Measurements from ENCODE around the gene TAF6. TPM values are rescaled to one million over a fixed set of nuclear protein-coding genes. Genes with fewer than 3 reads are reported as not detected.

TAF6 gene
- total and polyA plus RNA-seq, 12 donors: 23.5 to 43.3 (median 31.0) TPM

- ATAC-seq (no peak), DNase-seq (no peak)
- Histone ChIP-seq H3K4me3 (no peak overlapping the region), H3K9me3 (no peaks in the 10 kb centered on the region), H3K36me3 (no peaks in the 10 kb centered on the region), H3K4me1 (peaks cover 0 to 6% (median 0%) of the 10 kb centered on the region in 9 donors), H3K27ac (no peak overlapping the region), H3K27me3 (peaks cover 0 to 11% (median 0%) of the 10 kb centered on the region in 7 donors)
- TF ChIP-seq, protein P1, sequence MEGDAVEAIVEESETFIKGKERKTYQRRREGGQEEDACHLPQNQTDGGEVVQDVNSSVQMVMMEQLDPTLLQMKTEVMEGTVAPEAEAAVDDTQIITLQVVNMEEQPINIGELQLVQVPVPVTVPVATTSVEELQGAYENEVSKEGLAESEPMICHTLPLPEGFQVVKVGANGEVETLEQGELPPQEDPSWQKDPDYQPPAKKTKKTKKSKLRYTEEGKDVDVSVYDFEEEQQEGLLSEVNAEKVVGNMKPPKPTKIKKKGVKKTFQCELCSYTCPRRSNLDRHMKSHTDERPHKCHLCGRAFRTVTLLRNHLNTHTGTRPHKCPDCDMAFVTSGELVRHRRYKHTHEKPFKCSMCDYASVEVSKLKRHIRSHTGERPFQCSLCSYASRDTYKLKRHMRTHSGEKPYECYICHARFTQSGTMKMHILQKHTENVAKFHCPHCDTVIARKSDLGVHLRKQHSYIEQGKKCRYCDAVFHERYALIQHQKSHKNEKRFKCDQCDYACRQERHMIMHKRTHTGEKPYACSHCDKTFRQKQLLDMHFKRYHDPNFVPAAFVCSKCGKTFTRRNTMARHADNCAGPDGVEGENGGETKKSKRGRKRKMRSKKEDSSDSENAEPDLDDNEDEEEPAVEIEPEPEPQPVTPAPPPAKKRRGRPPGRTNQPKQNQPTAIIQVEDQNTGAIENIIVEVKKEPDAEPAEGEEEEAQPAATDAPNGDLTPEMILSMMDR (IDR thresholded peaks at IDR 0.05): no peak
- intact Hi-C loops (cut with DNase I): no loop called here
- WGBS, 2 donors: 95 to 100% methylated on average over 3 of the region's 3 CpGs
Observed at GRCh38 chr7:100142461-100142860, 23.3 kb upstream of the TAF6 start.

DNA sequence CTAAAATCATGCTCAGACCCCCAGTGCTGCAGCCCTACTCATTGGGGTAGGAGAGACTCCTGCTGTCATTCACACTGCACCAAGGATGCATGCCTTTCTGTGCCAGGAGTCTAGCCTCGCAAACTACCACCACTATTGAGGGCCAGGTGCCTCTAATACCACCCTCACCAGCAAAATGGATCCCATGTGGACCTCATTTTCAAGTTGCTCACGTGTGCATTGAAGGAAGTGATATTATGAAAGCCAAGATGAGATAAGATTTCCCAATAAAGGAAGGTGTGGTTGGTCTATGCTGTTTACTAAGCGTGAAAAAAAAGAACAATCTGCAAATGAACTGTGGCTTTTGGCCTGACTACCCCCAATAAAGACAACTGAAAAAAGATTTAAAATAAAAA lies 22.4 kb upstream of the TAF6 start:
- DNase-seq (no peak), ATAC-seq (no peak)
- intact Hi-C loops (cut with DNase I): no loop called here
- TF ChIP-seq, protein P1 (IDR thresholded peaks at IDR 0.05): no peak
- Histone ChIP-seq H3K36me3 (no peaks in the 10 kb centered on the region), H3K27me3 (peaks cover 0 to 11% (median 0%) of the 10 kb centered on the region in 7 donors), H3K9me3 (no peaks in the 10 kb centered on the region), H3K4me3 (no peak overlapping the region), H3K27ac (no peak overlapping the region), H3K4me1 (peaks cover 0 to 6% (median 0%) of the 10 kb centered on the region in 9 donors)
- 60 to 64% methylated on average over 3 of the region's 3 CpGs for WGBS, 2 donors

DNA sequence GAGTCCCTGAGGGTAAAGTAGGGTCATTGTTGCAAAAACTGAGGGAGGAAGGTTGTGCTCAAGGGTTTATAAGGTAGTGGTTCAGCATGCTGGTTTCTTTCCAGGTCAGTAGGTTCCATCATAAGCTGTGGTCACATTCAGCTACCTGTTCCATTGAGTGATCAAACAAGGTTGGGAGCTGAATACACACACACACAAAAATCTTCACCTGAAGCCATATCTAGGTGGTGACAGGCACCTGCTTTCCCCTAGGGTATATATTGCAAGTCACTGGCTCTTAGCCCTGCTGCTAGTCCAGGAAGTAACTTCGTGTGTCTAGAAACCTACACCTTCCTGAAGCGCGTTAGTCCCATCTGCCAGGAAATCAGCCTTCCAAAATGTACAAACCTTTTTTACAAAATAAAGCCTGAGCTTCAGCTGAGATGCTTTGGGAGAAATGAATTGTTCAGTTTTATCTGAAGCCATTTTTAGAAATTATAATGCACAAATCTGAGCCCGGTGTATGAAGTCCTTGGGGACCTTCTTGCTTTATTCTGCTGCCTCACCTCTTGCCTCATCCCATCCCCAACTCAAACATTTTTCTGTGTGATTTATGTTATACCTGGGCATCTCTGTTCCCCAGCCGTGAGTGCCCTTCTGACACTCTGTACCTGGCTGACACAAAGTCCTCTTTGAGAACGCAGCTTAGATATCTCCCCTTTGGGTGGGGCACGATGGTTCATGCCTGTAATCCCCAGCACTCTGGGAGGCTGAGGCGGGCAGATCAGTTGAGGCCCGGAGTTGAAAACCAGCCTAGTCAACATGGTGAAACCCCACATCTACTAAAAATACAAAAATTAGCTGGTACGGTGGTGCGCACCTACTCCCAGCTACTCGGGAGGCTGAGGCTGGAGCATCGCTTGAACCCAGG lies 18.9 kb upstream of the TAF6 start:
- ATAC-seq: no peak
- intact Hi-C loops (cut with DNase I): loop anchor here in 2 of 10 donors (10.0 kb wide), 2 partner anchors 207 to 267 kb away; no protein-coding TSS in a partner anchor

GRCh38 chr7:100132697-100133151 lies 13.6 kb upstream of the TAF6 start:
- H3K27me3 ChIP-seq: peaks cover 0 to 6% (median 0%) of the 10 kb centered on the region in 7 donors
- intact Hi-C loops (cut with DNase I): loop anchor here (2.0 to 10.0 kb wide), 9 partner anchors 80 to 272 kb away; partner anchors contain the start of genes PVRIG (in 5 of the 10) and TRIM4 (in 1 of the 10)
- no peak overlapping the region for H3K4me3 ChIP-seq
- ATAC-seq (peak in 7 of 8 donors; percentile 69 to 83 (median 80)), DNase-seq (peak in 1 of 2 donors; percentile 39)
- no peaks in the 10 kb centered on the region for H3K9me3 ChIP-seq
- TF ChIP-seq, protein P1 (IDR thresholded peaks at IDR 0.05): peak; percentile 40 to 89 (median 79)
- no peaks in the 10 kb centered on the region for H3K36me3 ChIP-seq
- whole genome bisulfite sequencing, 2 donors: 18 to 24% methylated on average over 3 of the region's 3 CpGs
- peaks cover 3 to 18% (median 8%) of the 10 kb centered on the region in 9 donors for H3K4me1 ChIP-seq
- H3K27ac ChIP-seq: no peak overlapping the region

More for the DNA sequence above, 18.9 kb upstream of the TAF6 start:
- TF ChIP-seq, protein P1 (IDR thresholded peaks at IDR 0.05): no peak
- peaks cover 0 to 6% (median 0%) of the 10 kb centered on the region in 9 donors for H3K4me1 ChIP-seq
- 81% methylated on average over 13 of the region's 13 CpGs for WGBS, 2 donors
- peaks cover 0 to 11% (median 0%) of the 10 kb centered on the region in 7 donors for H3K27me3 ChIP-seq
- H3K36me3 ChIP-seq: no peaks in the 10 kb centered on the region
- no peak for DNase-seq
- H3K9me3 ChIP-seq: no peaks in the 10 kb centered on the region
- no peak overlapping the region for H3K4me3 ChIP-seq
- no peak overlapping the region for H3K27ac ChIP-seq

Data from heart right ventricle (tissue), 16 donors.